ENCODE measurements around the gene TM4SF4.
A peak's percentile ranks its signal among the peaks of the same experiment; 100 is the strongest.
"Not testable (repeated sequence)": the region's sequence is repeated elsewhere in the genome, so short reads cannot be mapped to it uniquely, and the experiment has no call there.

TM4SF4 gene

DNA sequence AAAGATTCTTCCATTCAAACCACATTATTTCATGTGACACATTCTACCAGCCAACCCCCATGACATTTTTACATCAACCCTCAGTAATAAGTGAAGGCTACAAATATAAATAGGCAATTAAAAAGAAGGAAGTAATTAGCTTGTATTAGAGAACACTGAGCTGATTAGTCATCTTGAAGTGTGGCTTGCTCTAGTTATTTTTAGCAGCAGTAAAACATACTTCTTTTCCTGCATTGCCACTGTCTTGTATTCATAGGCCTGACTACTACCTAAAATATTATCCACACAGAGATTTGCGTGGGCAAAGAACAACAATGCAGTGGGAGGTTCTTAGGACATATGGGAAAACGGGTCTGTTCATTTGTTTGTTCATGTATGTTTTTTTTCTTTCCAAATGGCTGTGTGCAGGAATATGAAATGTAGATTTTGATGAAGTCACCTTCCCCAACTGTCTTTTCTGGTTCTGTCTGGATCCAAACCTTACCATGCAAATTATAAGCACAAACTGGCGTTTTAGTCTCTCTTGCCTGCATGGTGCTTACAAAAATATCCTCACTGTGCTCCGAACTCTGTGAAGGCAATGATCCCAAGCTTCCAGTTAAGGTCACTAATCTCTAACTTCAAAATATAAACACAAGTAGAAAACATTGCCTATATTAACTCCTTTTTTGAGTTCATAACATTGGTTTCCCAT, 31.5 kb upstream of the TM4SF4 start:
- TF ChIP-seq, protein P1, sequence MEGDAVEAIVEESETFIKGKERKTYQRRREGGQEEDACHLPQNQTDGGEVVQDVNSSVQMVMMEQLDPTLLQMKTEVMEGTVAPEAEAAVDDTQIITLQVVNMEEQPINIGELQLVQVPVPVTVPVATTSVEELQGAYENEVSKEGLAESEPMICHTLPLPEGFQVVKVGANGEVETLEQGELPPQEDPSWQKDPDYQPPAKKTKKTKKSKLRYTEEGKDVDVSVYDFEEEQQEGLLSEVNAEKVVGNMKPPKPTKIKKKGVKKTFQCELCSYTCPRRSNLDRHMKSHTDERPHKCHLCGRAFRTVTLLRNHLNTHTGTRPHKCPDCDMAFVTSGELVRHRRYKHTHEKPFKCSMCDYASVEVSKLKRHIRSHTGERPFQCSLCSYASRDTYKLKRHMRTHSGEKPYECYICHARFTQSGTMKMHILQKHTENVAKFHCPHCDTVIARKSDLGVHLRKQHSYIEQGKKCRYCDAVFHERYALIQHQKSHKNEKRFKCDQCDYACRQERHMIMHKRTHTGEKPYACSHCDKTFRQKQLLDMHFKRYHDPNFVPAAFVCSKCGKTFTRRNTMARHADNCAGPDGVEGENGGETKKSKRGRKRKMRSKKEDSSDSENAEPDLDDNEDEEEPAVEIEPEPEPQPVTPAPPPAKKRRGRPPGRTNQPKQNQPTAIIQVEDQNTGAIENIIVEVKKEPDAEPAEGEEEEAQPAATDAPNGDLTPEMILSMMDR (IDR thresholded peaks at IDR 0.05; ENCODE audit: insufficient read depth, low read length, missing control alignments) = no peak
- ChIA-PET CTCF (no interaction called here), POLR2A (no interaction called here)
- DNase-seq (ENCODE audit: low read depth, low spot score) = peak; percentile 85
- no peak overlapping the region for H3K4me3 ChIP-seq (ENCODE audit: low read depth, low read length)

DNA sequence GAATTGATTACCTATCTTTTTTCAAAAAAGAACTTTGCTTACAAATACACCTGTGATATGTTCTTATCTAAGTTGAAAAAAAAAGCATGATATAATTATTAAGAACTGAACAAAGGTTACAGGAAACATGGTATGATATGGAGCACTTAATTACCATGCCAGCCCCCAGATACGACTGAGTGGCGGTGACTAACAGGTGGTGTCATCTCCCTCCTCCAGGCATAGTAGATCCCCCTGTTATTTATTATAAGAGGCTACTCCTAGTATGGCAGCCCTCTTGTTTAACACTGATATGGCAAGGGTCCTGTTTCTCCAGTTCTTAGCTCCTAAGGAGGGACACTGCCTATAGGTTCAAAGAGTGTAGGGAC, 31.0 kb upstream of the TM4SF4 start:
- CTCF ChIA-PET = no interaction called here
- TF ChIP-seq, protein P1 (IDR thresholded peaks at IDR 0.05; ENCODE audit: insufficient read depth, low read length, missing control alignments) = no peak
- POLR2A ChIA-PET = no interaction called here
- no peak overlapping the region for H3K4me3 ChIP-seq (ENCODE audit: low read depth, low read length)
- no peak for DNase-seq (ENCODE audit: low read depth, low spot score)

DNA sequence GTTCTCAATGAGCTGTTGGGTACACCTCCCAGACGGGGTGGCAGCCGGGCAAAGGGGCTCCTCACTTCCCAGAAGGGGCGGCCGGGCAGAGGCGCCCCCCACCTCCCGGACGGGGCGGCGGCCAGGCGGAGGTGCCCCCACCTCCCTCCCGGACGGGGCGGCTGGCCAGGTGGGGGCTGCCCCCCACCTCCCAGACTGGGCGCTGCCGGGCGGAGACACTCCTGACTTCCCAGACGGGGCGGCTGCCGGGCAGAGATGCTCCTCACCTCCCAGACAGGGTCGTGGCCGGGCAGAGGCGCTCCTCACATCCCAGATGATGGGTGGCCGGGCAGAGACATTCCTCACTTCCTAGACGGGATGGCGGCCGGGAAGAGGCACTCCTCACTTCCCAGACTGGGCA, 29.6 kb upstream of the TM4SF4 start:
- CTCF ChIA-PET; POLR2A ChIA-PET; H3K4me3 ChIP-seq (ENCODE audit: low read depth, low read length); DNase-seq (ENCODE audit: low read depth, low spot score): not testable (repeated sequence)

DNA sequence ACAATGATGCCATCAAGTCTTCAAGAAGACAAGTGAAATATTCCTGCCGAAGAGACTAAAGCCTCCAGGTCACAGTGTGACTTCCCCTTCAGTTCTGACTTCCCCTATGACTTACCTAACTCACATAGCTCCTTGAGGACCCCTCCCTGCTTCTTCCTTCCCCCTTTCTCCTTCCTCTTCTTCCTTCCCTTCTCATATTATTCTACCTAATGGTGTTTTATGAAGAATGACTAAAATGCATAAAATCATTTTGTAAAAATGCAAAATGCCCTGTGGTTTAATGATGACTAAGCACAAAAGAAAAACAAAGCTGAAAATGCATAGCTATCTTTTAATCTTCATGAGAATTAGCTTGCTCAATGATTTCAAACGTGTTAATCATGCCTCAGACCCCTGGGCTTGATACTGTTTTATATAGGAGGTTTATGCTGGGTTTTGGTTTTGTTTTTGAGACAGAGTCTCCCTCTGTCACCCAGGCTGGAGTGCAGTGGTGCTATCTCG, 26.1 kb upstream of the TM4SF4 start:
- ChIA-PET CTCF (interaction anchor here (1.0 to 2.2 kb wide), 5 partner anchors 21 to 96 kb away, joined by 3 to 14 read pairs (median 3); no protein-coding TSS in a partner anchor), POLR2A (interaction anchor here (0.5 to 1.2 kb wide), 5 partner anchors 9 to 493 kb away, joined by 3 to 5 read pairs (median 3); no protein-coding TSS in a partner anchor)
- H3K4me3 ChIP-seq (ENCODE audit: low read depth, low read length) = no peak overlapping the region
- peak; percentile 66 for DNase-seq (ENCODE audit: low read depth, low spot score)
- TF ChIP-seq, protein P1 (IDR thresholded peaks at IDR 0.05; ENCODE audit: insufficient read depth, low read length, missing control alignments) = no peak

DNA sequence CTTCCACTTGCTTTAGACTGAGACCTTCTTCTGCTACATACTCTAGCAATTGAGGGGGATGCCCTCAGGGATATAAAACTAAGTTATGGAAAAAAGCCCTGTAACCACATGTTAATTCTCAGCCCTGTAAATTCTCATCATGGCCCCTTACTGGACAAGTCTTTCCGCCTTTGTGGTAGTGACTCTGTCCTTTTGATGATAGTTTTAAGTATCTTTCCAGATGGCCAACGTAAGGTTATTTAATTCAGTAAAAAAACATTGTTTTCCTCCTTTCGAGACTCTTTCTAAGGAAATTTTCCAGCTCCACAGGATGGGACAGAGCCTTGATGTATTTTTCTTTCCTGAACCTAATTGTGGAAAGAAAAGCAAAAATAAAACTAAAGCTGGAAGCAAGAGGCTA, 25.3 kb upstream of the TM4SF4 start:
- no peak for DNase-seq (ENCODE audit: low read depth, low spot score)
- POLR2A ChIA-PET = interaction anchor here (0.7 to 1.2 kb wide), 4 partner anchors 11 to 24 kb away, joined by 3 to 5 read pairs (median 4); no protein-coding TSS in a partner anchor
- H3K4me3 ChIP-seq (ENCODE audit: low read depth, low read length) = no peak overlapping the region
- CTCF ChIA-PET = interaction anchor here (0.5 to 2.2 kb wide), 9 partner anchors 10 to 97 kb away, joined by 3 to 14 read pairs (median 3); no protein-coding TSS in a partner anchor
- TF ChIP-seq, protein P1 (IDR thresholded peaks at IDR 0.05; ENCODE audit: insufficient read depth, low read length, missing control alignments) = no peak

DNA sequence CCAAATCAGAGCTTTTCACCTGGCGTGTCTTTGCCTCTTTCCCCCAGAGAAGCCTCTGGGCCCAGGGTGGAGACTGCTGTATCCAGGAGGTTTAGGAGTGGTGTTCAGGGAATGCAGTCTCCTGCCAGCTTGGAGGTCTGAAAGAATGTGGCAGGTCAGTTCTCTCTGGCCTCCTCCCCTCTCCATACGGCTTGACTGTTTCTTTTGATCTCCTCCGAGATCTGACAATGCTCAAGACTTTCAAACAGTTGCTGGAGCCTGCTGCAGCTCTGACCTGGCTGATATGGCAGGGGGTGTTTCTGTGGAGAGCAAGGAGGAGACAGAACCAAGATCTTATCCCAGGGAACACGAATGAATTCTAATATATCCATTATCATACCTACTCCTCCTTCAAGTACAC, 24.7 kb upstream of the TM4SF4 start:
- ChIA-PET POLR2A (interaction anchor here (0.9 kb wide), 1 partner anchor 23 kb away, joined by 5 read pairs; no protein-coding TSS in a partner anchor), CTCF (interaction anchor here (0.8 to 2.1 kb wide), 5 partner anchors 10 to 44 kb away, joined by 3 to 14 read pairs (median 5); no protein-coding TSS in a partner anchor)
- no peak for DNase-seq (ENCODE audit: low read depth, low spot score)
- TF ChIP-seq, protein P1 (IDR thresholded peaks at IDR 0.05; ENCODE audit: insufficient read depth, low read length, missing control alignments) = no peak
- no peak overlapping the region for H3K4me3 ChIP-seq (ENCODE audit: low read depth, low read length)
